H4 (cell line): ENCODE measurements around the gene MEX3D. TPM values are rescaled to one million over a fixed set of nuclear protein-coding genes. Genes with fewer than 3 reads are reported as not detected.

ENCODE experiments used
- total RNA-seq: library from RNA; depleted of rRNA; stranded (reverse); fragments of >200 nt; shearing (Covaris generic); gene quantifications from 2 replicates; pipeline ENCODE4 v1.2.3, GENCODE V29; 2014; rRNA removed

MEX3D gene
- total RNA-seq, 1 experiment from 2014 or later = 5.7 TPM

Other genes with a start within 250 kb of the MEX3D start
- gene NDUFS7, start 184.4 kb downstream of the MEX3D start, total RNA-seq = 67.9 and 87.2 TPM in 2 replicates
- 15.5 and 18.9 TPM in 2 replicates for gene GAMT, start 166.8 kb downstream of the MEX3D start, total RNA-seq
- 47.6 and 59.4 TPM in 2 replicates for gene DAZAP1, start 160.7 kb downstream of the MEX3D start, total RNA-seq
- gene RPS15, start 129.9 kb downstream of the MEX3D start, total RNA-seq = 1,025 and 1,178 TPM in 2 replicates
- gene APC2, start 118.2 kb downstream of the MEX3D start, total RNA-seq = 0.02 and 1.5 TPM in 2 replicates
- gene C19orf25, start 89.1 kb downstream of the MEX3D start, total RNA-seq = 7.9 and 10.5 TPM in 2 replicates
- gene PCSK4, start 78.0 kb downstream of the MEX3D start, total RNA-seq = 0.31 TPM in 1 of 2 replicates, not detected in the other
- 0.92 and 1.2 TPM in 2 replicates for gene REEP6, start 77.1 kb downstream of the MEX3D start, total RNA-seq
- 0.72 and 1.8 TPM in 2 replicates for gene ADAMTSL5, start 55.3 kb downstream of the MEX3D start, total RNA-seq
- not detected in 2 replicates for gene PLK5, start 44.2 kb downstream of the MEX3D start, total RNA-seq
- 45.8 and 64.9 TPM in 2 replicates for gene MBD3, start 24.5 kb upstream of the MEX3D start, total RNA-seq
- gene UQCR11, start 37.1 kb upstream of the MEX3D start, total RNA-seq = 42.2 and 49.7 TPM in 2 replicates
- gene TCF3, start 84.3 kb upstream of the MEX3D start, total RNA-seq = 36.1 and 37.4 TPM in 2 replicates
- not detected in 2 replicates for gene ONECUT3, start 185.2 kb upstream of the MEX3D start, total RNA-seq
- 3.6 and 7.8 TPM in 2 replicates for gene ATP8B3, start 244.0 kb upstream of the MEX3D start, total RNA-seq